ENCODE results near the gene DNAJB6. TPM values are rescaled to one million over a fixed set of nuclear protein-coding genes. Genes with fewer than 3 reads are reported as not detected.
A peak's percentile ranks its signal among the peaks of the same experiment; 100 is the strongest.

The DNAJB6 gene
- total RNA-seq, 1 donor = 86.6 TPM

DNA sequence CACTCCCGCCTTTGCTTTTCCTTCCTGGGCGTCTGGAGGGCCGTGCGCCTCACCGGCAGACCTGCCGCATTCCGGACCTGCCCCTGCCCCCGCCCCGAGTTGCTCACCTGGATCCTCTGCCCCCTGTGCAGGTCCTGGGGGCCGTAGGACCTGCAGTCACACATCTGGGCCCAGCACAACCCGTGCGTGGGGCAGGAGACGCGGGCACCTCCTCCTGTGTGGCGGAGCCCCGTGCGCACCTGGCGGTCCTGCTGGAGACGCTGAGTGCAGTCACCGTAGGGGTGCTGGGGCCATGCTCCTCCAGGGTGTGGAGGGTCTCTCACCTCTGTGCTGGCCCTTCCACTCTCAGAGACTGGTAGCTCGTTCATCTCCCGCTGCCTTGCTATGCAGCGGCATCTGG lies 85.5 kb downstream of the DNAJB6 start:
- DNase-seq (ENCODE audit: low read depth) = no peak
- TF ChIP-seq, protein P1, sequence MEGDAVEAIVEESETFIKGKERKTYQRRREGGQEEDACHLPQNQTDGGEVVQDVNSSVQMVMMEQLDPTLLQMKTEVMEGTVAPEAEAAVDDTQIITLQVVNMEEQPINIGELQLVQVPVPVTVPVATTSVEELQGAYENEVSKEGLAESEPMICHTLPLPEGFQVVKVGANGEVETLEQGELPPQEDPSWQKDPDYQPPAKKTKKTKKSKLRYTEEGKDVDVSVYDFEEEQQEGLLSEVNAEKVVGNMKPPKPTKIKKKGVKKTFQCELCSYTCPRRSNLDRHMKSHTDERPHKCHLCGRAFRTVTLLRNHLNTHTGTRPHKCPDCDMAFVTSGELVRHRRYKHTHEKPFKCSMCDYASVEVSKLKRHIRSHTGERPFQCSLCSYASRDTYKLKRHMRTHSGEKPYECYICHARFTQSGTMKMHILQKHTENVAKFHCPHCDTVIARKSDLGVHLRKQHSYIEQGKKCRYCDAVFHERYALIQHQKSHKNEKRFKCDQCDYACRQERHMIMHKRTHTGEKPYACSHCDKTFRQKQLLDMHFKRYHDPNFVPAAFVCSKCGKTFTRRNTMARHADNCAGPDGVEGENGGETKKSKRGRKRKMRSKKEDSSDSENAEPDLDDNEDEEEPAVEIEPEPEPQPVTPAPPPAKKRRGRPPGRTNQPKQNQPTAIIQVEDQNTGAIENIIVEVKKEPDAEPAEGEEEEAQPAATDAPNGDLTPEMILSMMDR (IDR thresholded peaks at IDR 0.05; ENCODE audit: insufficient read depth, low read length) = no peak
- H3K4me3 ChIP-seq (ENCODE audit: low read depth, low read length) = no peak overlapping the region

DNA sequence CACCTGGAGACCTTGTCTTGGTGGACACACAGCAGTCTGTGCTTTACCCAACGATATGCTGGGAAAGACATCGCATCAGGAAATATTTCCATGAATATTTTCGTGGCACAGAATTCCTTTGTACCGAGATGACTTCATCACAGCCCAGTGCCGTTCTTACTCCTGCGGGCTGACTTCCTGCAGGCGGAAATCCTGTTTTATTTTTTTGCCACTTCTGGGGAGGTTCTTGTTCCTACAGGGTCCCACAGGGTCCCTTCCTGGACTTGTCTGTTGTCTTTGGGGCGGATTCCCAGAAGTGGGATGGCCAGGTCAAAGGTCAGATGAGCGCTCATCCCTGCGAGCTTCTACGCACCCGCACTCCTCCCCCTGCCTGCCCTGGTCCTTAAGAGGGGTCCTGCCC lies 86.5 kb downstream of the DNAJB6 start:
- peak; percentile 9 for DNase-seq (ENCODE audit: low read depth)
- no peak overlapping the region for H3K4me3 ChIP-seq (ENCODE audit: low read depth, low read length)
- TF ChIP-seq, protein P1 (IDR thresholded peaks at IDR 0.05; ENCODE audit: insufficient read depth, low read length) = no peak

DNA sequence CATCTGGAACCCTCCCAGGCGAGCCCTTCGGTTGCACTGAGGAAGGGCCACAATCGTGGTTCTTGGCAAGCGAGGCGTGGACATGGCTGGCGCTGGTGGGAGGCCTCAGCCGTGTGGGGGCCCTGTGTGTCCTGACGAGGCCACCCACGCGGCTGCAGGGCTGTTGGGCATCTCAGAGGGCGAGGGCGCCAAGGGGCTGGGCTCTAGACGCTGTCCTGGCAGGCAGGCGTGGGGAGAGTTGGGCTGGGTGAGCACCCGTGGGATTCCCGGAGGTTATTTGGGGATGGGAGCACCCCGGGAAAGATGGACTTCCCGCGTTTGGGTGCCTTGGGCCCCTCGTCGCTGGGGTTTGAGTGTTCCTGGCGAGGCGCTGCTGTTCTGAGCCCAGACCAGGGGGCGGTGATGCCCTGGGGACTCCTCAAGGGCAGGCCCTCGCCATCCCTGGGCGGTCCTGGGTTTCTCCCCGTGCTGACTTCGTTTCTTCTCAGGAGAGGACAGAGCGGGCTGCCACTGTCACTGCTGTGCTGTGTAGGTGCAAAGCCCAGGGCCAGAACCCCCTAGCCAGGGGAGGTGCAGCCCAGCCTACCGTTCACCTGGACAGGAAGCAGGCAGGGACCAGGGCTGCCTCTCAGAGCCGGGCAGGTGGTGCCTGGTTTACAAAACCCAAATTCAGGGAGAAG lies 87.2 kb downstream of the DNAJB6 start:
- H3K4me3 ChIP-seq (ENCODE audit: low read depth, low read length) = no peak overlapping the region
- no peak for DNase-seq (ENCODE audit: low read depth)
- TF ChIP-seq, protein P1 (IDR thresholded peaks at IDR 0.05; ENCODE audit: insufficient read depth, low read length) = no peak

DNA sequence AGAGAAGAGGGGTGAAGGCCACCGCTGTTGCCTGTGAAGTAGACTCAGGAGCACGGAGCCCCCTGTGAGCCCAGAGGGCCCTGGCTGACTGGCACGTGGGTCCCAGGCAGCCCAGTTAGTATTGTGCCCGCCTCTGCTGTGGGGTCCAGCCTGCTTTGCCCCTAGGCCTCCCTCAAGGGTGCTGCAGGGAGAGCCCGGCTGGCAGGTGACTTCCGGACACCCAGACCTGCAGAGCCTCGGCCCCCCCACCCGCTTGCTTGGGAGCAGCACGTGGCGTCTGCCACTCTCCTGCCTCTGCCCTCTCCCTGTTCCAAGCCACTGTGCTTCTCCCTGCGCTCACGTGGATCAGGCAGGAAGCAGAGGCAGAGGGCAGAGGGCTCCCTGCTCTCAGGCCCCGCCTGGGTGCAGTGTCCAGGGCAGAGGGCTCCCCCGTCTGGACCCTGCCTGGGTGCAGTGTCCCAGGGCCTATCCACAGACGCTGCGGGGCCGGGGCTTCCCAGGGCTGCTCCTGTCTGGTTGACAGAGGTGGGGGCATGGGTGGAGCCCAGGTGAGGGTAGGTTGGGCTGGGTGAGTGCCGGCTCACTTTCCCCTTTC lies 88.4 kb downstream of the DNAJB6 start:
- TF ChIP-seq, protein P1 (IDR thresholded peaks at IDR 0.05; ENCODE audit: insufficient read depth, low read length) = no peak
- DNase-seq (ENCODE audit: low read depth) = no peak
- no peak overlapping the region for H3K4me3 ChIP-seq (ENCODE audit: low read depth, low read length)

DNA sequence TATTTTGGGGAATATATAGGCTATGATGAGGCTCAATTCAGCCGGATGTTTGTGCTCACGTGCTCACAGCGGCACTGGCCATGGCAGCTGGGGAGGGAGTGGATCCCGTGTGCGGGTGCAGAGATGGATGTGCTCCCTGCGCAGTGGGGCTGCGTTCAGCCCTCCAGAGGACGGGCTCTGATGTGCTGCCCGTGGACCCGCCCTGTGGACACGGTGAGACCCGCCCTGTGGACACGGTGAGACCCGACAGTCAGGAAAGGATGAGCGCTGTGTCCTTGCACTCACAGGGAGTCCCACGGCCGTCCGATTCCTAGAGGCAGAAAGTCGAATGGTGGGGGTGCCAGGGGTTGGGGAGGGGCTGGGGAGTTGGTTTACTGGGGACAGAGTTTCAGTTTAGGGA lies 89.0 kb downstream of the DNAJB6 start:
- no peak overlapping the region for H3K4me3 ChIP-seq (ENCODE audit: low read depth, low read length)
- DNase-seq (ENCODE audit: low read depth) = no peak
- TF ChIP-seq, protein P1 (IDR thresholded peaks at IDR 0.05; ENCODE audit: insufficient read depth, low read length) = no peak

DNA sequence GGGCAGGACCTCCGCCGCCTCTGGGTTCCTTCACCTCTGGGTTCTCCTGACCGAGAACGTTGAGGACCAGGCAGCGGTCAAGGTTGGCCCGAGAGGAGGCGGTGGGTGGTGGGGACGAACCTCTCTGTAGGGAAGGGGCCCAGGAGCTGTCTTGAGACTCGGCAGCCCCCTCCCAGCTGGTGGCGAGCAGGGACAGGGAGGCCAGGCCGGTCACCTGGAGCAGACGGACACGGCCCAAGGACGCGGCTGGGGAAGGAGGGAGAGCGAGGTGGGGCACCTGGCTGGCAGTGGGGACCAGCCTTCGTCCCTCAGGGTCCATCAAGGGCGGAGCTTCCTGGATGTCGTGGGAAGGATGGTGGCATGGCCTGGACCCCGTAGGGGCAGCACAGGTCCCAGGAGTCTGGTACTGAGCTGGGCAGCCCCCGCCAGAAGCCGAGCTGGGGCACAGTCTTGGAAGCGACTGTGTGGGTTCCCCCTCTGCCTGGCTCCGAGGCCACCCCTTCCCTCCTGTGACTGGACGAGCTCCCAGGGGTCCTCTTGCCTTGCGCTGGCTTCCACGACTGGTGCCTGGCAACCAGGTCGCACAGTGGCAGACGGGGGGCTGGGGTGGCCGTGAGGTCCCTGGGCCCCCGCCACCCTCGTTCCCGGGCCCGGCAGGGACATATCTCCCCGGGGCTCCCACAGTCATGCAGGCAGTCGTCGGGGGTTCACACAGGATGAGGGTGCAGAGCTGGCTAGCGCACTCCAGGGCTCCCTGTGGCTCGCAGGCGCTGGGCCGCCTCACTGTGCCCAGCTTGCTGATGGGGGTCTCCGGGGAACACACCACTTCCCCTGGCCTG lies 89.9 kb downstream of the DNAJB6 start:
- DNase-seq (ENCODE audit: low read depth) = no peak
- H3K4me3 ChIP-seq (ENCODE audit: low read depth, low read length) = no peak overlapping the region
- TF ChIP-seq, protein P1 (IDR thresholded peaks at IDR 0.05; ENCODE audit: insufficient read depth, low read length) = no peak
